OCI-LY7 (cell line): ENCODE data around the gene KAZN.

Source experiments
- EZH2phosphoT487 ChIP-seq: fragments of 200-600 bp; sonication (generic); IDR thresholded peaks from 2 replicates; pipeline ENCODE4 v1.6.1; 2018; ENCODE audit warnings: low read depth, borderline replicate concordance, mild to moderate bottlenecking, mixed run types, antibody characterized with exemption, low read length, moderate library complexity, mixed read lengths
- TF ChIP-seq, protein P1 (sequence below): fragments of 200-600 bp; sonication (generic); conservative IDR thresholded peaks from 2 replicates; pipeline ENCODE4 v1.5.1; 2014; ENCODE audit warnings: mild to moderate bottlenecking, antibody characterized with exemption, low read length, moderate library complexity, mixed read lengths

- TF ChIP-seq, protein P1, sequence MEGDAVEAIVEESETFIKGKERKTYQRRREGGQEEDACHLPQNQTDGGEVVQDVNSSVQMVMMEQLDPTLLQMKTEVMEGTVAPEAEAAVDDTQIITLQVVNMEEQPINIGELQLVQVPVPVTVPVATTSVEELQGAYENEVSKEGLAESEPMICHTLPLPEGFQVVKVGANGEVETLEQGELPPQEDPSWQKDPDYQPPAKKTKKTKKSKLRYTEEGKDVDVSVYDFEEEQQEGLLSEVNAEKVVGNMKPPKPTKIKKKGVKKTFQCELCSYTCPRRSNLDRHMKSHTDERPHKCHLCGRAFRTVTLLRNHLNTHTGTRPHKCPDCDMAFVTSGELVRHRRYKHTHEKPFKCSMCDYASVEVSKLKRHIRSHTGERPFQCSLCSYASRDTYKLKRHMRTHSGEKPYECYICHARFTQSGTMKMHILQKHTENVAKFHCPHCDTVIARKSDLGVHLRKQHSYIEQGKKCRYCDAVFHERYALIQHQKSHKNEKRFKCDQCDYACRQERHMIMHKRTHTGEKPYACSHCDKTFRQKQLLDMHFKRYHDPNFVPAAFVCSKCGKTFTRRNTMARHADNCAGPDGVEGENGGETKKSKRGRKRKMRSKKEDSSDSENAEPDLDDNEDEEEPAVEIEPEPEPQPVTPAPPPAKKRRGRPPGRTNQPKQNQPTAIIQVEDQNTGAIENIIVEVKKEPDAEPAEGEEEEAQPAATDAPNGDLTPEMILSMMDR = no peak
- TF ChIP-seq EZH2phosphoT487 = no peak
These were observed 506.3 kb downstream of the KAZN start for GRCh38 chr1:15104768-15105167.
